ENCODE data around the gene BFAR. TPM values are rescaled to one million over a fixed set of nuclear protein-coding genes. Genes with fewer than 3 reads are reported as not detected.

Gene BFAR
- total and polyA plus RNA-seq, 2 of the 8 experiments (the other 6 are each of a cell fraction or from before 2014, with no cell fraction given), result 56.9 to 78.2 TPM

DNA sequence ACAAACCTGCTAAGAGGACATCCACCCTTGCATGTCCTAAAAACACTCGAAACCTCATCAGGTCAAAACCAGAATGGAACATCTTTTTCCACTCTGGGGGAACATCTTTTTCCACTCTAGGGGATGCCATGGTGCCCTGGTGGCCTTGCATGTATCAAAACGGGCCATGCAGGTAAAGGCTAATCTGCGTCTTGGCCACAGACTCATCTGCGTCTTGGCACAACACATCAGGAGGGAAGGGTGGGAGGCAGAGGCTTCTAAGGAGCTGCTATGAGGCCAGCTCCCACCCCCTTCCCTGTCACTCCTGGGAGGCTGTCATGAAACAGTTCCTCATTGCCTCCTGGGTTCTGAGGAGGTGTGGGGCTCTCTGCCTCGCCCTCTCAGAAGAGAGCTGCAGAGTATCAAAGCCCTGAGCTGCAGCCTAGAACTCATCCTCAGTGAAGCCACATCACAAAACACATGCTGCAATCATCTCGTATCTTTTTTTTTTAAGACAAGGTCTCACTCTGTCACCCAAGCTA, 30.2 kb upstream of the BFAR start (continued):
- no peak for TF ChIP-seq CHD1 (IDR thresholded peaks at IDR 0.05; ENCODE audit: low read depth, low read length)
- no peak for TF ChIP-seq SP2 (IDR thresholded peaks at IDR 0.05; ENCODE audit: low read length)
